Putamen (tissue), 1 donor: ENCODE results near the gene PLEKHG4B.
"Not testable (repeated sequence)": the region's sequence is repeated elsewhere in the genome, so short reads cannot be mapped to it uniquely, and the experiment has no call there.

Experiments used
- DNase-seq: peaks from one replicate; pipeline ENCODE4 v3.0.0-alpha.2; 2016; ENCODE audit warnings: low spot score

Gene PLEKHG4B

GRCh38 chr5:93221-93980 lies 1.4 kb downstream of the PLEKHG4B start:
- DNase-seq, result no peak

- DNase-seq, result no peak
Observed at GRCh38 chr5:94113-94892, 2.3 kb downstream of the PLEKHG4B start.

- no peak for DNase-seq
Observed at GRCh38 chr5:95241-95980, 3.4 kb downstream of the PLEKHG4B start.

GRCh38 chr5:96976-97660 lies 5.2 kb downstream of the PLEKHG4B start:
- no peak for DNase-seq

- DNase-seq, result no peak
Observed at GRCh38 chr5:99815-100214, 7.8 kb downstream of the PLEKHG4B start.

GRCh38 chr5:102411-103043 lies 10.6 kb downstream of the PLEKHG4B start:
- DNase-seq, result no peak

GRCh38 chr5:104106-104505 lies 12.1 kb downstream of the PLEKHG4B start:
- DNase-seq, result not testable (repeated sequence)

GRCh38 chr5:104778-105296 lies 12.9 kb downstream of the PLEKHG4B start:
- DNase-seq, result no peak

- no peak for DNase-seq
Observed at GRCh38 chr5:105504-106070, 13.6 kb downstream of the PLEKHG4B start.

- no peak for DNase-seq
Observed at GRCh38 chr5:106587-106986, 14.6 kb downstream of the PLEKHG4B start.

- no peak for DNase-seq
Observed at GRCh38 chr5:107526-107925, 15.6 kb downstream of the PLEKHG4B start.

- no peak for DNase-seq
Observed at GRCh38 chr5:109826-110225, 17.9 kb downstream of the PLEKHG4B start.

- no peak for DNase-seq
Observed at GRCh38 chr5:110270-110888, 18.4 kb downstream of the PLEKHG4B start.

- DNase-seq, result no peak
Observed at GRCh38 chr5:111171-111570, 19.2 kb downstream of the PLEKHG4B start.

GRCh38 chr5:119486-120097 lies 27.6 kb downstream of the PLEKHG4B start:
- DNase-seq, result no peak

- no peak for DNase-seq
Observed at GRCh38 chr5:121432-121831, 29.5 kb downstream of the PLEKHG4B start.

GRCh38 chr5:125815-126214 lies 33.8 kb downstream of the PLEKHG4B start:
- DNase-seq, result no peak

- DNase-seq, result no peak
Observed at GRCh38 chr5:126806-127205, 34.8 kb downstream of the PLEKHG4B start.

GRCh38 chr5:127886-128285 lies 35.9 kb downstream of the PLEKHG4B start:
- DNase-seq, result no peak

GRCh38 chr5:128446-128845 lies 36.5 kb downstream of the PLEKHG4B start:
- no peak for DNase-seq
